Stimulated activated CD4-positive, alpha-beta T cell treated with anti-CD3 and anti-CD28 coated beads, Interleukin-1b, Interleukin-23, amount 100 ng/mL, for 1 hour (primary cell): ENCODE data around the gene LAMA2.

ENCODE experiments used
- DNase-seq, 2 donors: peaks; one replicate each; pipeline ENCODE4 v3.0.0-alpha.2; 2020; ENCODE audit warnings: low read depth in 2 of 2

Gene LAMA2

GRCh38 chr6:129515004-129515403, 632.1 kb downstream of the LAMA2 start:
- DNase-seq, result no peak

GRCh38 chr6:129516005-129516404, 633.1 kb downstream of the LAMA2 start:
- no peak for DNase-seq

- DNase-seq, result no peak
These were observed 633.8 kb downstream of the LAMA2 start for GRCh38 chr6:129516787-129517186.

GRCh38 chr6:129517288-129517687, 634.4 kb downstream of the LAMA2 start:
- no peak for DNase-seq

GRCh38 chr6:129519750-129520149, 636.8 kb downstream of the LAMA2 start:
- DNase-seq, result no peak

GRCh38 chr6:129521946-129522345, 639.0 kb downstream of the LAMA2 start:
- no peak for DNase-seq

GRCh38 chr6:129523816-129524215, 640.9 kb downstream of the LAMA2 start:
- no peak for DNase-seq

- DNase-seq, result no peak
These were observed 642.1 kb downstream of the LAMA2 start for GRCh38 chr6:129525055-129525454.

GRCh38 chr6:129534926-129535325, 652.0 kb downstream of the LAMA2 start:
- no peak for DNase-seq

GRCh38 chr6:129536271-129536670, 653.3 kb downstream of the LAMA2 start:
- no peak for DNase-seq

GRCh38 chr6:129539032-129539431, 656.1 kb downstream of the LAMA2 start:
- DNase-seq, result no peak

- DNase-seq, result no peak
These were observed 659.8 kb downstream of the LAMA2 start for GRCh38 chr6:129542705-129543104.

GRCh38 chr6:129543981-129544380, 661.0 kb downstream of the LAMA2 start:
- no peak for DNase-seq

GRCh38 chr6:129544892-129545612, 662.1 kb downstream of the LAMA2 start:
- no peak for DNase-seq

- DNase-seq, result no peak
These were observed 663.8 kb downstream of the LAMA2 start for GRCh38 chr6:129546702-129547101.

GRCh38 chr6:129551486-129551885, 668.5 kb downstream of the LAMA2 start:
- DNase-seq, result no peak

GRCh38 chr6:129552413-129552812, 669.5 kb downstream of the LAMA2 start:
- DNase-seq, result no peak

- DNase-seq, result no peak
These were observed 672.4 kb downstream of the LAMA2 start for GRCh38 chr6:129555206-129555832.

GRCh38 chr6:129558248-129558647, 675.3 kb downstream of the LAMA2 start:
- DNase-seq, result no peak

- no peak for DNase-seq
These were observed 682.4 kb downstream of the LAMA2 start for GRCh38 chr6:129565366-129565765.

GRCh38 chr6:129565811-129566210, 682.9 kb downstream of the LAMA2 start:
- DNase-seq, result no peak
